Lower lobe of right lung (tissue), 2 donors: ENCODE results near the gene CPNE5. TPM values are rescaled to one million over a fixed set of nuclear protein-coding genes. Genes with fewer than 3 reads are reported as not detected.

ENCODE experiments used
- ATAC-seq, 2 donors: fragments of 200-7000 bp; cut with Tn5 transposase; one replicate each; pipeline ENCODE4 v1.9.1; 2020 to 2022; ENCODE audit warnings: mild to moderate bottlenecking in 2 of 2, moderate library complexity in 2 of 2
- DNase-seq: peaks from one replicate; pipeline ENCODE4 v3.0.0-alpha.2; 2020
- H3K27ac ChIP-seq: fragments of 200-600 bp; one replicate; pipeline ENCODE4 v1.8.0; 2022
- H3K27me3 ChIP-seq: fragments of 200-600 bp; one replicate; pipeline ENCODE4 v1.8.0; 2022; ENCODE audit warnings: low read depth
- H3K36me3 ChIP-seq: fragments of 200-600 bp; one replicate; pipeline ENCODE4 v1.8.0; 2022; ENCODE audit warnings: mild to moderate bottlenecking
- H3K4me1 ChIP-seq: fragments of 200-600 bp; one replicate; pipeline ENCODE4 v1.8.0; 2022
- H3K4me3 ChIP-seq: fragments of 200-600 bp; one replicate; pipeline ENCODE4 v1.8.0; 2022; ENCODE audit warnings: mild to moderate bottlenecking
- H3K9me3 ChIP-seq: fragments of 200-600 bp; one replicate; pipeline ENCODE4 v1.8.0; 2022
- intact Hi-C: fragments of 100-400 bp; cut with DNase I; formaldehyde crosslinking; loops from one replicate; pipeline ENCODE4 v1.11.0; 2022
- total RNA-seq: library from RNA; stranded (reverse); fragmentation: NEBNext Ultra II Directional; extraction: Animal tissue kit (Norgen Biotek cat#: 25700); gene quantifications from one replicate; pipeline ENCODE4 v1.2.1, GENCODE V29; 2021
- TF ChIP-seq, protein P1 (sequence below): fragments of 200-600 bp; IDR thresholded peaks from one replicate; pipeline ENCODE4 v1.8.0; 2022; ENCODE audit warnings: antibody characterized with exemption, mild to moderate bottlenecking
- donor health status: DM: no; HTN: yes; CAD: no; lungs with severe emphysema.

Gene CPNE5
- total RNA-seq, 1 donor from 2014 or later: 2.4 TPM

DNA sequence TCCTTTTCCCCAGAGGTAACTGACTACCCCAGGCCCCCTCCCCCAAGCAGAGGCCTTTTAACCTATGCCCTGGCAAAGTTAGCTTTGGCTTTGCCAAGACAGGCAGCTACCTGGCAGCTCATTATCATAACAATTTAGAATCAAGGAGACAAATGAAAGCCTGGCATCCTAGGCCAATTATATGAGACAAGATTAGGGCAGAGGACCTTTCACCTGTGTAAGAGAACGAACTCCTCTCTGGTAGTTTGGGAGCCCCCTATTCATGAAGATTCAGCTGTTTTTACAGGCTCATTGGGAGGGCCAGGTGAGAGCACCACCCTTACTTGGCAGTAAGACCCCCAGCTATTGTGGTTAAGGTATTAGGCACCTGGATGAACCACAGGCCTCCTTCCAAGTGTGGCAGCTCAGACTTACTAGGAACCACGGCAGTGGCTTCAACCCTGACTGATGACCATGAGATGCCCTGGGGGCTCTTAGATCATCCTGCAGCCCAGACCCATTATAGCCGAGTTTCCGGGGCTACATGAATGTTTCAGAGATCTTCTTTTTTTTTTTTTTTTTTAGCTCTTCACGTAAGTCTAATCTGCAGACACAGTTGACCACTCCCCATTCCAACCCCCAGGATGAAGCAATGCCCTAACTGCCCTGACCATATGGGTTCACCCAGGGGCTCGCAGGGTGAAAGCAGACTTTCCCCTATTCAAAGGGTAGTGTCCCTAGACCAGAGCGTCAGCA, 85.4 kb downstream of the CPNE5 start:
- intact Hi-C loops: loop anchor here (10.0 kb wide), 1 partner anchor 129 kb away; no protein-coding TSS in a partner anchor
- Histone ChIP-seq H3K4me3 (no peak overlapping the region), H3K4me1 (peaks cover 33% of the 10 kb centered on the region), H3K27ac (no peak overlapping the region), H3K36me3 (no peaks in the 10 kb centered on the region), H3K27me3 (no peaks in the 10 kb centered on the region), H3K9me3 (no peaks in the 10 kb centered on the region)
- TF ChIP-seq, protein P1, sequence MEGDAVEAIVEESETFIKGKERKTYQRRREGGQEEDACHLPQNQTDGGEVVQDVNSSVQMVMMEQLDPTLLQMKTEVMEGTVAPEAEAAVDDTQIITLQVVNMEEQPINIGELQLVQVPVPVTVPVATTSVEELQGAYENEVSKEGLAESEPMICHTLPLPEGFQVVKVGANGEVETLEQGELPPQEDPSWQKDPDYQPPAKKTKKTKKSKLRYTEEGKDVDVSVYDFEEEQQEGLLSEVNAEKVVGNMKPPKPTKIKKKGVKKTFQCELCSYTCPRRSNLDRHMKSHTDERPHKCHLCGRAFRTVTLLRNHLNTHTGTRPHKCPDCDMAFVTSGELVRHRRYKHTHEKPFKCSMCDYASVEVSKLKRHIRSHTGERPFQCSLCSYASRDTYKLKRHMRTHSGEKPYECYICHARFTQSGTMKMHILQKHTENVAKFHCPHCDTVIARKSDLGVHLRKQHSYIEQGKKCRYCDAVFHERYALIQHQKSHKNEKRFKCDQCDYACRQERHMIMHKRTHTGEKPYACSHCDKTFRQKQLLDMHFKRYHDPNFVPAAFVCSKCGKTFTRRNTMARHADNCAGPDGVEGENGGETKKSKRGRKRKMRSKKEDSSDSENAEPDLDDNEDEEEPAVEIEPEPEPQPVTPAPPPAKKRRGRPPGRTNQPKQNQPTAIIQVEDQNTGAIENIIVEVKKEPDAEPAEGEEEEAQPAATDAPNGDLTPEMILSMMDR: no peak
- DNase-seq (no peak), ATAC-seq (no peak)

DNA sequence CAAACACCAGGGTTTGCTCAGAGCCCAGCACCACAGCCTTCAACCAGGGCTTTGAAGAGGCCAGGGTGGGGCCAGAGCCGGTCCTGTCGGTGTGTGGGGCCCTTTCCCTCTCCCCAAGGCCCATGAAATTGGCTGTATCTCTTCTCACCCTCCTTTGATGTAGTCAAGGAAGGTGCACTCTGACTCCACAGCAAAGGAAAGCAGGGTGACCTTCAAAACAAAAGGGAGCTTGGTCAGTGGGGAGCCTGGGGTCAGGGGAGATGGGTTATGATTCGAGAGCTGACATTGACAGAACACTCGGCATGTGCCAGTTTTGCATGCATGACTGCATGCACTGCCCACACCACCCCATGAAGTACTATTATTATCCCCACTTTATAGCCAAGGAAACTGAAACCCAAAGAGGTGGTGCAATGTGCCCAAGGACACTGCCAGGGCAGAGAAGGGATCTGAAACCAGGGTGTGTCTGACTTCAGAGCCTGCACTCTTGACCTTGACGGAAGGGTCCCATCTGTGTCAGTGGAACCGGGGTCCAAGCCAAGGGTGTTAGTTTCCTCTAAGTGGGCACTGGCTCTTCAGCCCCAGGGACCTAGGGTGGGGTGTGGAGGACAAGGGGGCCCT, 86.2 kb downstream of the CPNE5 start:
- no peak overlapping the region for H3K27ac ChIP-seq
- no peaks in the 10 kb centered on the region for H3K36me3 ChIP-seq
- intact Hi-C loops: loop anchor here (10.0 kb wide), 1 partner anchor 128 kb away; no protein-coding TSS in a partner anchor
- no peaks in the 10 kb centered on the region for H3K27me3 ChIP-seq
- H3K4me3 ChIP-seq: no peak overlapping the region
- no peak for DNase-seq
- peak; percentile 61 to 78 for ATAC-seq
- no peaks in the 10 kb centered on the region for H3K9me3 ChIP-seq
- peaks cover 29% of the 10 kb centered on the region for H3K4me1 ChIP-seq
- TF ChIP-seq, protein P1: no peak

DNA sequence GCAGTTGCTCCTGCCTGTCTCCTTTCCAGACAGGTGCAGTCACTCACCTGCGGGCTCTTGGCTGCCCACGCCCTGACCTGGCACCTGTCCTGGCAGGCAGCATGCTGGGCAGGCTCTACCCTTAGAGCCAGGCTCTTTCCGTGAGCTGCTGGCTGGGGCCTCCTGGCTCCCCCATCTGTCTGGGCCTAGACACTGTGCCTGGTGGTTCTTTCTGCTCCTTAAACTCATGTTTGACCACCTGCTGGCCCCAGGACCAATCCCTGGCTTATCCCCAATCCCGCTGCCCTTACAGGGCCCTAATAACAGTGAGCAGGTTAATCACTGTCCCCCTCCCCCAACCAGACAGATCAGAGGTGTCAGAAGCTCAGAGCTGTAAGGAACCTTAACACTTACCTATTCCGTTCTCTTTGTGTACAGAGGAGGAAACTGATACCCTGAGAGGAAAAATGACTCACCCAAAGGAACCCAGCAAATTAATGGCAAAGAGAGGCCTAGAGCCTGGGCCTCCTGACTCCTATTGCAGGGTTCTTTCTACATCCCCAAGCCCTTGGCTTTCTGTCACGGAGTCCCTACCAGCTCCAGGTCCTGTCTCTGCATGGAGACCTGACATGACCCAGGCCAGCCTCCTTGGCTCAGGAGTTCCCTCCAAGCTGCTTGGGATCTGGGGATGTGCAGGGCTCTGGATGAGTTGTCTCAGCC, 86.9 kb downstream of the CPNE5 start:
- Histone ChIP-seq H3K36me3 (no peaks in the 10 kb centered on the region), H3K27me3 (no peaks in the 10 kb centered on the region), H3K9me3 (no peaks in the 10 kb centered on the region), H3K27ac (no peak overlapping the region), H3K4me3 (no peak overlapping the region), H3K4me1 (peaks cover 29% of the 10 kb centered on the region)
- intact Hi-C loops: loop anchor here (10.0 kb wide), 1 partner anchor 128 kb away; no protein-coding TSS in a partner anchor
- no peak for DNase-seq
- TF ChIP-seq, protein P1: no peak
- peak in 1 of 2 donors; percentile 3 for ATAC-seq

DNA sequence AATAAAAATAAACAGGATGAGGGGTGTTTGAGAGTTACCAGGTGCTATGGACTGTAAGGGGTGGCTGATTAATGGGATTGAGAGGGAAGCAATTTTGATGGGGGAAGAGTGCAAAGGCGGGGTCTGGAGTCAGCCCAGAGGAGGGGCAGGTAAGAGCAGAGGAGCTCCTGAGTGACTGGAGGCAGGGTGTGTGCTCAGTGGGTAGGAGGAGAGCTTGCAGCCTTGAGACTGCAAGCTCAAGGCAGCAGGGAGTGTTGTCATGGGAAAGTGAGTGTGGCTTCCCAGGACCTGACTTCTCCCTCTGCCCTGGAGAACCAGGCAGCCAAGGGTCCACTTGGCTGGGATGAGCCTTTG, 87.4 kb downstream of the CPNE5 start:
- no peak for DNase-seq
- TF ChIP-seq, protein P1: no peak
- Histone ChIP-seq H3K4me1 (peaks cover 27% of the 10 kb centered on the region), H3K9me3 (no peaks in the 10 kb centered on the region), H3K27me3 (no peaks in the 10 kb centered on the region), H3K4me3 (no peak overlapping the region), H3K27ac (no peak overlapping the region), H3K36me3 (no peaks in the 10 kb centered on the region)
- ATAC-seq: no peak
- intact Hi-C loops: loop anchor here (10.0 kb wide), 1 partner anchor 127 kb away; no protein-coding TSS in a partner anchor

DNA sequence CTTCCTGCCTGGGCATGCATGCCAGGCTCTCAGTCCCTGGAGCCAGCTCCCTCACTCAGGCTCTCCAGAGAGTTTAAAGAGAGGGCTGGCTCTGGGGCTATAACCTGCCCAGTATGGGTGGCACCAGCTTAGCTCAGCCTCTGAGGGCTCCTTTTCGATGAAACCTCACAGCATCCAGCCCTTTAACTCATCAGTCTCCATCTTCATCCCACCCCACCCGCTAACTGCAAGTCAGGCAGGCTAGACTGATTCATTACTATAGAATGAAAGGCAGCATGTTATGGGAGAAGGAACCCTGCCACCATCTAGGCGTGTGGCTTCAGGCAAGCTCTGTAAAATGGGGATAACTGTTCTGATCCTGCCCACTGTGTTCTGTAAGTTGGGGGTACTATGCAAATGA, 88.2 kb downstream of the CPNE5 start:
- Histone ChIP-seq H3K9me3 (no peaks in the 10 kb centered on the region), H3K36me3 (no peaks in the 10 kb centered on the region), H3K4me1 (peaks cover 20% of the 10 kb centered on the region), H3K4me3 (no peak overlapping the region), H3K27ac (no peak overlapping the region), H3K27me3 (no peaks in the 10 kb centered on the region)
- ATAC-seq: no peak
- intact Hi-C loops: loop anchor here (10.0 kb wide), 1 partner anchor 126 kb away; no protein-coding TSS in a partner anchor
- TF ChIP-seq, protein P1: no peak
- no peak for DNase-seq
